Adrenal gland (tissue), 5 donors: ENCODE measurements around the gene PRAMEF20.

ENCODE experiments used
- POLR2A ChIP-seq, 2 donors: fragments of 450-650 bp; IDR thresholded peaks; one replicate each; pipeline ENCODE4 v1.6.1; 2017; ENCODE audit warnings: antibody characterized with exemption in 2 of 2, mild to moderate bottlenecking in 2 of 2, moderate library complexity in 1 of 2
- TF ChIP-seq, protein P1 (sequence below), 6 experiments: fragments of 450-650 bp in 4 of 6; fragments of 200-600 bp in 2 of 6; sonication (generic) in 1 of 6; IDR thresholded peaks; 1 replicate in 5 of 6; 2 replicates in 1 of 6; pipeline versions ENCODE4 v1.5.1 to v1.8.0; 2016 to 2021; ENCODE audit warnings: antibody characterized with exemption in 6 of 6, mild to moderate bottlenecking in 2 of 6, moderate library complexity in 1 of 6
- donor health status: DM: no; HTN: no; CAD: no.

GRCh38 chr1:13430495-13430894, 20.2 kb downstream of the PRAMEF20 start:
- TF ChIP-seq, protein P1, sequence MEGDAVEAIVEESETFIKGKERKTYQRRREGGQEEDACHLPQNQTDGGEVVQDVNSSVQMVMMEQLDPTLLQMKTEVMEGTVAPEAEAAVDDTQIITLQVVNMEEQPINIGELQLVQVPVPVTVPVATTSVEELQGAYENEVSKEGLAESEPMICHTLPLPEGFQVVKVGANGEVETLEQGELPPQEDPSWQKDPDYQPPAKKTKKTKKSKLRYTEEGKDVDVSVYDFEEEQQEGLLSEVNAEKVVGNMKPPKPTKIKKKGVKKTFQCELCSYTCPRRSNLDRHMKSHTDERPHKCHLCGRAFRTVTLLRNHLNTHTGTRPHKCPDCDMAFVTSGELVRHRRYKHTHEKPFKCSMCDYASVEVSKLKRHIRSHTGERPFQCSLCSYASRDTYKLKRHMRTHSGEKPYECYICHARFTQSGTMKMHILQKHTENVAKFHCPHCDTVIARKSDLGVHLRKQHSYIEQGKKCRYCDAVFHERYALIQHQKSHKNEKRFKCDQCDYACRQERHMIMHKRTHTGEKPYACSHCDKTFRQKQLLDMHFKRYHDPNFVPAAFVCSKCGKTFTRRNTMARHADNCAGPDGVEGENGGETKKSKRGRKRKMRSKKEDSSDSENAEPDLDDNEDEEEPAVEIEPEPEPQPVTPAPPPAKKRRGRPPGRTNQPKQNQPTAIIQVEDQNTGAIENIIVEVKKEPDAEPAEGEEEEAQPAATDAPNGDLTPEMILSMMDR (IDR thresholded peaks at IDR 0.05): no peak
- TF ChIP-seq POLR2A (IDR thresholded peaks at IDR 0.05): no peak
